ENCODE results near the gene SPECC1.

GRCh38 chr17:20118280-20118679, 109.1 kb downstream of the SPECC1 start:
- TF ChIP-seq CTCF (IDR thresholded peaks at IDR 0.05; ENCODE audit: low read length) = no peak
- TF ChIP-seq EZH2 (IDR thresholded peaks at IDR 0.05; ENCODE audit: borderline replicate concordance, low read length) = no peak

Measured in OCI-LY1 (cell line).